T1000 (cell line): ENCODE results near the gene CCDC116.
"Not testable (repeated sequence)": the region's sequence is repeated elsewhere in the genome, so short reads cannot be mapped to it uniquely, and the experiment has no call there.

Experiments used
- DNase-seq: peaks from one replicate; lab custom pipeline; 2025; ENCODE audit warnings: mixed read lengths; lab: John Stamatoyannopoulos, UW

CCDC116 gene

DNA sequence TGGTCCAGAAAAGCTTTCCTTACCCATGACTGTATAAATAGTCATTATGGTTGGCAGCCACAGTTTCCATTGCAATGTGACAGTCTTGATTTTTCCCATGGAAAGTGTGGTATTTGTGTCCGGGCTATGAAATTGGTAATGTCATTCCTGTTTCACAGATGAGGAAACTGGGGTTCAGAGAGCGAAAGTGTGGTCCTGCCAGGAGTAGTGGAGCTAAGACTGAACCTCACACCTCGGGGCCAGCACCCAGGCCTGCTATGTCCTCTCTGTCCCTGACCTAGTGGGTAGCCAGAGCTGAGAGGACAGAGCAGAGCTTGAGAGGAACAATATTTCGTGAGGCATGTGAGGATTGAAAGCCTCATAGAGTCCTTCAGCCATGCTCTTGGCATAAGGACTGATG lies 1.5 kb upstream of the CCDC116 start:
- DNase-seq: no peak

DNA sequence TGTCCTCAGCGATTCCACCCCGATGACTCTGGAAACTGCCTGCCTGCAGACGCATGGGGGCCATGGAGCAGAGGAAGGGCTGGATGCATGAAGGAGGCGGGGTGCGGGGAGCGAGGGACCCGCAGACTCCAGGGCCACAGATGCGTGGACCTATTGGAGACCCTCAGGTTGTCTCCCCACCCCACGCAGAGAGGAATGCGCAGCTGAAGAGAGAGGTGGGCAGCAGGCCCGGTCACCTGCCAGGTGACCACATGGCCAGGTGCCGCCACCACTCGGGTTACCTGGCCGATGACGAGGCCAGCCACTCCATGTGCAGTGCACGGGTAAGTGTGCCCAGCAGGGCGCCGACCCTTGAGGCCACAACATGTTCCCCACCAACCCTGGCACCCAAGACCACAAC lies 371 bp downstream of the CCDC116 start:
- no peak for DNase-seq

DNA sequence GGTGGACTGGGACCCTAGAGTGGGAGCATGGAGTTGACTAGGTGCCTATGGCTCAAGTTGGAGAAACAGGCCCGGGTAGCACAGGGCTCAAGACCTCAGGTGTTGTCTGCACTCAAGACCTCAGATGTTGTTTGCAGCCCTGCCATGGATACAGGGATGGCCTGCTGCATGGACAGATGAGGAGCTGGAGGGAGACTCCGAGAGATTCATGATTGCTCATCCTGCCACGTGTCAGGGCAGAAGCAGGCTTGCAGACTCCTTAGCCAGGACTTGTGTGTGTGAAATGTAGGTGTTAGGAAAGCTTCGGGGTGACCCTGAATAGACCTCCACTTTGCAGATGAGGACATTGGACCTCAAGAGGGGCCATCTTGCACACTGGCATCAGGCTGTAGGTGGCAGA lies 921 bp downstream of the CCDC116 start:
- no peak for DNase-seq

GRCh38 chr22:21634081-21634480 lies 1.5 kb downstream of the CCDC116 start:
- no peak for DNase-seq

- DNase-seq: no peak
Observed at GRCh38 chr22:21634844-21635243, 2.3 kb downstream of the CCDC116 start.

DNA sequence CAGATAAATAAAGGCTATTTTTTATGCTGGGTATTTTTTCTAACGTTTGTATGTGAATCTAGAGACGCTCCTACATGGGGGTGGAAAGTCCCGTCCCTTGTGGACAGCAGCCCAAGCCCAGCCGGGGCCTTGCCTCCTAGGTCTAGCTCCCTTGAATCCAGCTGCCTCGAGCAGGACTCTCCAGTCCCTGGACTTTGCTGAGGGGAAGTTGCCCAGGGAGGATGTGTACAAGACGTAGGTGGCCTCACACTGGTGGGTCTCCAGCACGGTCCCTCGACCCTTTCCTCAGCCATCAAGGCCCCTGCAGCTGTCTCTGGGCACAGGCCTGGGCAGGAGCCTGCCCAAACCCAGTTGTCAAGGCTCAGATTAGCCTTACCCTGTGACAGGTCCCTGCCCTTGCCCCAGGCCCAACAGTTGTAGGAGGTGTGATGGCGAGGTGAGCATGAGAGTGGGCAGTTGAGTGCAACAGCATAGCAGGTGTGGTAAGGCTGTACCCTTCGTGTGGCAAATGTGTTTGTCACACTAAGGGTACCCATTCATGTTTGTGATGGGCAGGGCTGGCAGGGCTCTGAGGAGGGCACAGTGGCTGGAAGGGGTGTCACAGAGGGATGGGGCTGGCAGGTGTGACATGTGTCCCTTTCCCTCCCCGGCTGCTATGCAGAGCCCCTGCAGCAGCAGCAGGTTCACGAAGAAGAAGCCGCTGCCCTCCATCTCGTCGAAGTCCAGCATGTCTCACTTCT lies 3.4 kb downstream of the CCDC116 start:
- DNase-seq: no peak

DNA sequence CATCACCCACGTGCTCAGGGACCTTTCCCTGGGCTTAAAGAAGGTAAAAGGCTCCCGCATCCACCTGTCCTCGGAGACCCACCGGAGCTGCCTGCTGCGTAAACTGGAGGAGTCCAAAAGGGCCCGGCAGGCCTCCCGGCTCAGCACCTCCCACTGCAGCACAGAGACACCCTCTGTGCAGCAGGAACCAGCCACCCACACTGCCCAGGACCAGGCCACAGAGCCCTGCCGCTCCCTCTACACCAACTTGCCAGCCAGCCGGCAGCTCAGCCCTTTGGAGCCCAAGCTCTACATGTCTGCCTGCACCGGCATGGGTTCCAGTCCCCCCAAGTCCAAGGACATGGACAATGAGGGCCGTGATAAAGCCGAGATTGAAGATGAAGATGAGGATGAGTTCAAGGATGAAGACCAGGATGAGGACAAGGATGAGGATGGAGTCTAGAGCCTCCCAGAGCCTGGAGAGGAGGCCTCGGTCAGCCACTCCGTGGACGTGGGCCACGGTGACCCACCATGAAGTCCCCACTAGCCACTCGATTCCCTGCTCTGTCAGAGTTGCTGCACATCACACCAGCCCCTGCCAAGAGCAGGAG lies 4.2 kb downstream of the CCDC116 start:
- DNase-seq: no peak

- not testable (repeated sequence) for DNase-seq
Observed at GRCh38 chr22:21637450-21637849, 4.9 kb downstream of the CCDC116 start.

DNA sequence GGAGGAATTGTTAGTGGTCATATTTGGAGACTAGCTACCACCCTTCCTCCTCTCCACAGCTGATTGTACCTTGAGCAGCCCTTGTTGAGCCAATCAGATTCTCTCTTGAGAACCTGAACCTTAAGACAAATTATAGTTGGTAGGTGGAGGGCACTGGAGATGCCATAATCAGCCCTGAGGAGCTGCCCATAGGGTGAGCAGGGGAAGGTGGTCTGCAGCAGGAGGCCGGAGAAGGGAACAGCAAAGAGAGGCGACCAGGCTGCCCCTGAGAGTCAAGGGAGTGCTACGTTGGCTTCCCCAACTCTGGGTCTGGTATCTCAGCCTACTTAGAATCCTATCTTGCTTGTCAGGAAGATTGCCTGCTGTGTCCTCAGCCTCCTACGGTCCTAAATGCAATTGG lies 6.8 kb downstream of the CCDC116 start:
- no peak for DNase-seq

- DNase-seq: no peak
Observed at GRCh38 chr22:21640810-21641209, 8.2 kb downstream of the CCDC116 start.

DNA sequence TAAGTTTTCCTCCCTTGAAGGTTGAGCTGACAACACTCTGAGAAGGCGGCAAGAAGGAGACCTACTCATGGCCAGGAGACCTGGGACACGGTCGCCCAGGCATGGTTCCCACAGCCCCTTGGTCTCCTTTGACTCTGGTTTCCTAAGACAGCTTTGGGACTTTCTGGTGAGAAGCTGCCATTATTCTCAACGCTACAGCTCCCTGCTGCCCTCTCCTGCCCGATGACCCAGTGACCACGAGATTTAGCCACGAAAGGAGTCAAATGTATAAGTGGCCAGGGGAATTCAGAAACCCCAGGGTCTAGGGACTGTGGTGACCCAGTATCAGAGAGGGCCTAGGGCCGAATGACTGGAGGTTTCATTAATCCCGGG lies 8.8 kb downstream of the CCDC116 start:
- DNase-seq: no peak

GRCh38 chr22:21641789-21642583 lies 9.4 kb downstream of the CCDC116 start, which contains the start of gene SDF2L1:
TSS of gene SDF2L1 (plus strand) at chr22:21642302. CDS start at chr22:21642337, 35 bp downstream.
- peak; percentile 94 for DNase-seq

- DNase-seq: no peak
Observed at GRCh38 chr22:21642584-21643448, 10.3 kb downstream of the CCDC116 start.

DNA sequence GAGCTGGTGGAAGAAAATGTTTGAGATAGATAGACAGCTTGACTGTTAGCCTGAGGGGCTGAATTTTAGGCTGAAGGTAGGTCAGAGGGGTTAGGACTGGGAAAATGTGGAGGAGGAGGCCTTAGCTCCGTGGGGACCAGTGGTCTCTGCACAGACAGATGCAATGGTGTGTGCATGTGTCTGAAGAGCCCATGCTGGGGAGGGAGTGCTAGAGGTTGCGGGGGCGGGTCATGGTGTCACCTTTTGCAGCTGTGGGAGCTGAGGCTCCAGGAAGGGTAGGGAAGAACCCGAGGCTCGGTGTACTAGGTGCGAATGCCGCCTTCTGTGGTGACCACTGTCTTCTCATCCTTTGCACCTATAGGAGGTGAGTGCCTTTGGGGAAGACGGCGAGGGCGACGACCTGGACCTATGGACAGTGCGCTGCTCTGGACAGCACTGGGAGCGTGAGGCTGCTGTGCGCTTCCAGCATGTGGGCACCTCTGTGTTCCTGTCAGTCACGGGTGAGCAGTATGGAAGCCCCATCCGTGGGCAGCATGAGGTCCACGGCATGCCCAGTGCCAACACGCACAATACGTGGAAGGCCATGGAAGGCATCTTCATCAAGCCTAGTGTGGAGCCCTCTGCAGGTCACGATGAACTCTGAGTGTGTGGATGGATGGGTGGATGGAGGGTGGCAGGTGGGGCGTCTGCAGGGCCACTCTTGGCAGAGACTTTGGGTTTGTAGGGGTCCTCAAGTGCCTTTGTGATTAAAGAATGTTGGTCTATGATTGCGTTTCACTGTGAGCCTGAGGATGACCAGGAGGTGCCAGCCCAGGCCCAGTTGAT lies 11.2 kb downstream of the CCDC116 start:
- no peak for DNase-seq

- not testable (repeated sequence) for DNase-seq
Observed at GRCh38 chr22:21645513-21645912, 13.0 kb downstream of the CCDC116 start.

DNA sequence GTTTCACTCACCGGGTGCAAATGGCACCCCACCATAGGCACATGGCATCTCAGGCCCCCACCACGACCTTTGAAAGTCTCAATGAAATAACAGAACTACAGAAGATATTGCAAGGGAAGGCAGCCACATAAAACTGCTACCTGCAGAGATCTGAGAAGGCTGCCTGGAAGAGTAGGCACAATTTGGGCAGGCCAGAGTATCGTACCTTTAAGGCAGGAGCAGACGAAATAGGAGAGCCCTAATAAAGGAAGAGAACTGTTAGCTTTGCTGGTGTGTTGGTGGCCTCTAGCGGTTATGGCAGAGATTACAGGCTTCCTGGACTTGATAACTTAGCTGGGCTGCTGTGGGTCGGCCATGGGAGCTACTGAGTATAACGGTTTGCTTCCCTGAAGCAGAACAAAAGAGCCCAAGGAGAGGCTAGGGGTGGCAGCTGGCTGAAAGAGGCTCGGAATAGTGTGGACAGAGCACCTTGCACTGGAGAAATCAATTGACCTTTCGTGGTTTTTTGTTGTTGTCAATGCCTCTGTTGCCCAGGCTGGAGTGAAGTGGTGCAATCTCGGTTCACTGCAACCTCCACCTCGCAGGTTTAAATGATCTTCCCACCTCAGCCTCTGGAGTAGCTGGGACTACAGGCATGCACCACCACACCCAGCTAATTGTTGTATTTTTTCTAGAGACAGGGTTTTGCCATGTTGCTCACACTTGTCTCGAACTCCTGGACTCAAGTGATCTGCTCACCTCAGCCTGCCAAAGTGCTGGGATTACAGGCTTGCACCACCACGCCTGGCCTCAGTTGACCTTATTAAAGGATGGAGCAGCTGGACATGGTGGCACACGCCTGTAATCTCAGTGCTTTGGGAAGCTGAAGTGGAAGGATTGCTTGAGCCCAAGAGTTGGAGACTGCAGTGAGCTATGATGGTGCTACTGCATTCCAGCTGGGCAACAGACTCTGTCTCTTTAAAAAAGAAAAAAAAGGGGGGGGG lies 14.3 kb downstream of the CCDC116 start:
- peak; percentile 38 for DNase-seq

DNA sequence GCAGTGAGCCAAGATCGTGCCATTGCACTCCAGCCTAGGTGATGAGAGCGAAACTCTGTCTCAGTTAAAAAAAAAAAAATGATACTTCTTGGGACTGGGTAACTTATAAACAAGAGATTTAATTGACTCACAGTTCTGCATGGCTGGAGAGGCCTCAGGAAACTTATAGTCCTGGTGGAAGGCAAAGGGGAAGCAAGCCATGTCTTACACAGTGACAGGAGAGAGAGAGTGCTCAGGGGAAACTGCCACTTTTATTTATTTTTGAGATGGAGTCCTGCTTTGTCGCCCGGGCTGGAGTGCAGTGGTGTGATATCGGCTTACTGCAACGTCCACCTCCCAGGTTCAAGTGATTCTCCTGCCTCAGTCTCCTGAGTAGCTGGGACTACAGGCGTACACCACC lies 17.7 kb downstream of the CCDC116 start:
- no peak for DNase-seq

DNA sequence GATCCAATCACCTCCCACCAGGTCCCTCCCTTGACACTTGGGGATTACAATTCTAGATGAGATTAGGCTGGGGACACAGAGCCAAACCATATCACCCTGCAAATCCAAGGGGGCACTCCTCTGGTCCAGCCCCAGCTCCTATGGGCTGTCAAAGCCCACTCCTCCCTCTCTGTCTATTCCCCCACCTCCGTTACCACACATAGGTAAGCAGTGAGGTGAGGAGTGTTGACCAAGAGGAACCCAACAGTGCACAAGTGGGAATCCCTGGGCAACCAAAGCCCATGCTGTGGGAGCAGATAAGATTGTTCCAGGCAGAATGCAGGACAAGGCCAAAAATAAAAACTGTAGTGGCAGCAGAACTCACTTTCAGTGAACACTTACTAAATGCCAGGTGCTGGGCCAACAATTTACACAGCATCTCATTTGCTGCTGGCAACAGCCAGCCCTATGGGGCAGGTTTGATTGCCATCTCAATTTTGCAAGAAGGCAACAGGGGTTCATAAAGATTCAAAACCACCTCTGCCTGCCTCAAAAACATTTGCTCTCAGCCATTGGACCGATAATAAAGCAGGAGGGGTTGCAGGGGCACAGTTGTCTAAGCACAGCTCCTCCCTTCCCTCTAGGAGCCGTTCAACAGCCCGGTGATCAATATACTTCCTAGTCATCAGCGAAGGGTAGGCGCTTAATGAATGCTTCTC lies 18.4 kb downstream of the CCDC116 start:
- DNase-seq: no peak

- DNase-seq: no peak
Observed at GRCh38 chr22:21651521-21652009, 19.0 kb downstream of the CCDC116 start.
